Activated T-cell treated with anti-CD3 and anti-CD28 coated beads, Interleukin-2, amount 50 U/mL, for 4 hours (primary cell): ENCODE data around the gene SUGCT. TPM values are rescaled to one million over a fixed set of nuclear protein-coding genes. Genes with fewer than 3 reads are reported as not detected.

Experiments
- ATAC-seq, 2 donors: fragments of 200-7000 bp; cut with Tn5 transposase; one replicate each; pipeline ENCODE4 v1.10.0; 2021
- DNase-seq: peaks from one replicate; pipeline ENCODE4 v3.0.0-alpha.2; 2020
- H3K27me3 Mint-ChIP-seq: one replicate; pipeline ENCODE4 v1.8.0; 2021; ENCODE audit warnings: low read depth, mixed read lengths
- H3K36me3 Mint-ChIP-seq: one replicate; pipeline ENCODE4 v1.8.0; 2022; ENCODE audit warnings: mixed read lengths; ENCODE audit not compliant: insufficient read depth
- H3K4me1 Mint-ChIP-seq: one replicate; pipeline ENCODE4 v1.8.0; 2021; ENCODE audit warnings: low read depth, mixed read lengths
- H3K4me3 Mint-ChIP-seq: one replicate; pipeline ENCODE4 v1.8.0; 2021; ENCODE audit warnings: mild to moderate bottlenecking, moderate library complexity, mixed read lengths
- H3K9me3 Mint-ChIP-seq: one replicate; pipeline ENCODE4 v1.8.0; 2021; ENCODE audit warnings: mixed read lengths
- total RNA-seq, 3 donors: library from RNA; stranded (reverse); gene quantifications; one replicate each; pipeline ENCODE4 v1.2.1, GENCODE V29; 2021

Gene SUGCT
- total RNA-seq, 3 donors from 2014 or later: 1.3 to 2.5 (median 2.1) TPM

DNA sequence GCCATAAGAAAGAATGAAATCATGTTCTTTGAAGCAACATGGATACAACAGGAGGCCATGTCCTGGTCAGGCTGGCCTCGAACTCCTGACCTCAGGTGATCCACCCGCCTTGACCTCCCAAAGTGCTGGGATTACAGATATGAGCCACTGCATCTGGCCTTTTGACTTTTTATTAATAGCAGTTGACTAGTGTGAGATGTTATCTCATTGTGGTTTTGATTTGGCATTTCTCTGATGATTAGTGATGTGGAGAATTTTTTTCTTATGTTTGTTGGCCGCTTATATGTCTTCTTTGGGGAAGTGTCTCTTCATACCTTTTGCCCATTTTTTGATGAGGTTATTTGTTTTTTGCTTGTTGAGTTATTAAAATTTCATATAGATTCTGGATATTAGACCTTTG, 400.9 kb downstream of the SUGCT start:
- Mint-ChIP-seq H3K9me3 (no peaks in the 10 kb centered on the region), H3K27me3 (no peaks in the 10 kb centered on the region), H3K4me3 (no peak overlapping the region), H3K4me1 (no peaks in the 10 kb centered on the region), H3K36me3 (no peaks in the 10 kb centered on the region)
- ATAC-seq (no peak), DNase-seq (no peak)

DNA sequence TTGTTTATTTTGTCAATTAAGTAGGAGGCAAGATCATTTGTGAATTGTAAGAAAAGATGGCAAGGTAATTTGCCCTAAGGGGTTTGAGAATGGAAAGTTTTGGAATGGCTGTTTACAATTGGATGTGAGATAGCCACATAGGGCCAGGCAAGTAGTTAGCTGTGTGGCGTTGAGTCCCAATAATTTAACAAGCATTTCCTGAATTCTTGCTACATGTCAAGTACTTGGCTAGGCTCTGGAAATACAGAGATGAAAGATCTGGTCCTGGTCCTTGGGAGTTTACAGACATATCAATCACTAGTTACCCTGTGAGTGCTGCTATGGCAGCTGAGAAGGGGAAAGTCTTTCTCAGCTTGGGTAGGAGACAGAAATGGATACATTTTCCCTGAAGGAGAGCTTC, 401.6 kb downstream of the SUGCT start:
- Mint-ChIP-seq H3K9me3 (no peaks in the 10 kb centered on the region), H3K27me3 (no peaks in the 10 kb centered on the region), H3K4me1 (no peaks in the 10 kb centered on the region), H3K4me3 (no peak overlapping the region), H3K36me3 (no peaks in the 10 kb centered on the region)
- ATAC-seq: no peak
- DNase-seq: no peak

DNA sequence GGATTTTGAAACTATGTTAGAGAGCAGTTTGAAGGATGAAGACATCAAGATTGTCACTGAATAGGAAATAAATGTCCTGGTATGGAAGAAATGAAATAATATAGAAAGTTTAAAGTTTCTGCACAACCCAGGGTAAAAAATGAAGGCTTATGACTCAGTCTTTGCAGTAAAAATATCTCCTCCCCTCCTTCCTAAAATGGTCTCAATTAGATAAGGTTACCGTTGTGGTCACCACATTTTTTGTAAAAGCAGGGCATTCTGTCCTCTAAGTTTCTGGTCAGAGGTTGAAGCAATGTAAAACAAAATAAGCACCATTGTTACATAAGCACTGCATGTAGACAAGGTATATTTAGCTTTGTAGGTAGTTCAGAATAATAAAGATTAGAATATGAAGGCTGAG, 403.5 kb downstream of the SUGCT start:
- H3K9me3 Mint-ChIP-seq: no peaks in the 10 kb centered on the region
- DNase-seq: no peak
- no peak for ATAC-seq
- H3K36me3 Mint-ChIP-seq: no peaks in the 10 kb centered on the region
- no peak overlapping the region for H3K4me3 Mint-ChIP-seq
- no peaks in the 10 kb centered on the region for H3K27me3 Mint-ChIP-seq
- no peaks in the 10 kb centered on the region for H3K4me1 Mint-ChIP-seq

DNA sequence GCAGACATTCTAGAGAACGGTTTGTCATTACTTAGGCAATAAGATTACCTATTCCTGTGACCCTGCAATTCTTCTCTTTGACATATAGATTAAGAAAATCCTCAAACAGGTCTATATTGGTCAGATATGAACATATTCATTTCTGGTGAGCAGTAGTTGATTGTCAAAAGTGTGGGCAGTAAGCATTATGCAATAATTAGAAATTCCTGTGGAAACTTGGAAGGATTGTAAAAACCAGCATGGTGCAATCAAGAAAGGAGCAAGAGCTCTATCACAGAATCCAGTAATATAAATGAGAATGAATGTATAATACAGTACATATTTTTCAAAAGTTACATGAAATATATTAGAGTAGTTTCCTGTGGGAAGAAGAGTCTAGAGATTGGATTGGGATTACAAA, 406.5 kb downstream of the SUGCT start:
- H3K36me3 Mint-ChIP-seq: no peaks in the 10 kb centered on the region
- DNase-seq (no peak), ATAC-seq (no peak)
- H3K27me3 Mint-ChIP-seq: no peaks in the 10 kb centered on the region
- H3K4me1 Mint-ChIP-seq: no peaks in the 10 kb centered on the region
- H3K4me3 Mint-ChIP-seq: no peak overlapping the region
- H3K9me3 Mint-ChIP-seq: no peaks in the 10 kb centered on the region

DNA sequence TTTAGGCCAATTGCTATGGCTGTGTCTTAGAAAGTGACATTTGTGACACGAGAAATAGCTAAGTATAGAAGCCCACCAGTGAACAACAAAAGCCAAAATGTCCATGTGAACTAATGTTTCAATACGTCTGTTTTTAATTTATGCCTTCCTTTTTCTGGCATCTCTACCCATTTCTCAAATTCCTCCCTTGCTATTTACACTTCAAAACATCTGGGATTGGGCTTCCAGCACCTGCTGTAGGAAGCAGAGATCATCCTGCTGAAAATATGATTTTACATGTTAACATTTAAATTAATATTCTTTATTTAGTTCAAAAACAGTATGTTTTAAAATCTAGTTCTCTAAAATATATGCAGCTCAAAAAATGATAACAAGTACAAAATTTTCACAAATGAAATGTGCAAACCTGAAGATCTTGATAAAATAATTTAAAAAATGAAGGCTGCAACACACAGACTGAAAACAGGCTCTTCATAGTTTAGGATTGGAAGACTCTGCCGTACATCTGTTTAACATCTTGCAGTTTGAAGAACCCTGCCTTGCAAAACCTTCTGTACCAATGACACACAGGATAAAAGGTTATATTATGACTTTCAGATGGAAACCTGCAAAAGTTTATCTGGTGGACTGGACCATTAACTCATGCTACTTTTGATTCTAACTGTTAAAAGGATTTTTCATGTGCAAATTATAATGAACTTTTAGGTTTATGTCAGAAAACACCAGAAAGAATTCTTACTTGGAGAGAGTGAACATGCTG, 408.4 kb downstream of the SUGCT start:
- DNase-seq: no peak
- Mint-ChIP-seq H3K4me3 (no peak overlapping the region), H3K27me3 (no peaks in the 10 kb centered on the region), H3K9me3 (no peaks in the 10 kb centered on the region), H3K36me3 (no peaks in the 10 kb centered on the region), H3K4me1 (no peaks in the 10 kb centered on the region)
- no peak for ATAC-seq

DNA sequence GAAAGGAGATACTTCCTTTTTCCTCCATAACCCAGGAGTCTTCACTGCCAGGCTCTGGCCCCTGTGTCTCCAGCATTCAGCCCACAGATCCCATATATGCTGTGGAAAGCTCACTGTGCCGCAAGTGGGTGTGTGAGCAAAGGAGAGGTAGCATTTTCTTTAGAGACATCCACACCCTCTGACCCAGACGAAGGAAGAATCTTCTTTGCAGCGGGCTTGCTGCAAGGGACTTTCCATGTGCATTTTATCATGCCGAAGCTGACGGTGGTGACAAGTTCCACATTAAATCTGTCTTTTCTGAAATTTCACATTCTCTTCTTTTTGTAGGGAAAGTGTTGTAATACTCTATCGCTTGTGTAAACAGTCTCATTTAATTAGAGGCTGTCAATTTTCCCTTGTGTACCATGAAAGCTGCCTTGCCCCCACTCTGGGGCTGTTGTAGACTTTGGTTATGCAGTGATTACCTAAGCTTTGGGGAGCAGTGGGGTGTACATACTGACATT, 409.5 kb downstream of the SUGCT start:
- H3K27me3 Mint-ChIP-seq: no peaks in the 10 kb centered on the region
- H3K4me1 Mint-ChIP-seq: no peaks in the 10 kb centered on the region

DNA sequence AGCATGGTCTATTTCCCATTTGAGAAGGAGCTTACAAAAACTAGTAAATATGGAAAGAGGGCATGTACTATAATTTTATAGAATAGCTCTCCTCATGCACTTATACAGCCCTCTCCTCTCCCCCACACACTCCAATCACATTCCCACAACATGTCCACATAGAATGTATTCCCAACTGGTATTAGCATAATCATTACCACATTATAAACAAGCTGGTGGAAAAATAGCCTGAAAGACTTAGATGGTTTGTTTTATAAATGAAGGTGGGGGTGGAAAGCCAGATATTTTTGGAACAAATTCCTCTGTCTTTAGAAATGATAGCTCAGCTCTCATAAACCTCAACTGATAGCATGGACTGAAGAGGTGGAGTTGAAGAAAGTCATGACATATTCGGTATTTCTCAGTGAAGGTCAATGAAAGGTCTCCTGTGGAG, 410.1 kb downstream of the SUGCT start:
- Mint-ChIP-seq H3K27me3 (no peaks in the 10 kb centered on the region), H3K9me3 (peaks cover 3% of the 10 kb centered on the region), H3K36me3 (no peaks in the 10 kb centered on the region), H3K4me3 (no peak overlapping the region), H3K4me1 (no peaks in the 10 kb centered on the region)
- DNase-seq (no peak), ATAC-seq (no peak)

More for the DNA sequence above, 409.5 kb downstream of the SUGCT start:
- no peak for DNase-seq
- H3K36me3 Mint-ChIP-seq: no peaks in the 10 kb centered on the region
- H3K4me3 Mint-ChIP-seq: no peak overlapping the region
- H3K9me3 Mint-ChIP-seq: peaks cover 3% of the 10 kb centered on the region
- no peak for ATAC-seq

DNA sequence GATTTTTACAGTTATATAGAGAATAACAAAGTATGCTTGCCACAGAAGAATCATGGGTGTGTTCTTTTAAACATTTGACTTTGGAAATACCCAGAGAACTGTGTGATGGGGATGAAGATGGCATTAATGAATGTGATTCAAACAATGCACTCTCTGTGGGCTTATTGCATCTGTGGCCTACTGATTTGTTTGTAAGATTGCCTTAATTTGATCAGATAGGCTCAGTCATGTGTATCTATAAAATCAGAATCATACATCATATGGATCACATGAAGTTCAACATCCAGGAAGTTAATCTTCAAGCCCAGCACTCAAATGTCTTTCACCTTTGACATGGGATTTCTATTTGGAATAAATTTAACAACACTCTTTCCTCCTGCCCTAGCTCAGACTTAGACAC, 410.9 kb downstream of the SUGCT start:
- no peaks in the 10 kb centered on the region for H3K27me3 Mint-ChIP-seq
- no peaks in the 10 kb centered on the region for H3K36me3 Mint-ChIP-seq
- peaks cover 3% of the 10 kb centered on the region for H3K9me3 Mint-ChIP-seq
- H3K4me3 Mint-ChIP-seq: no peak overlapping the region
- no peak for DNase-seq
- no peak for ATAC-seq
- no peaks in the 10 kb centered on the region for H3K4me1 Mint-ChIP-seq

DNA sequence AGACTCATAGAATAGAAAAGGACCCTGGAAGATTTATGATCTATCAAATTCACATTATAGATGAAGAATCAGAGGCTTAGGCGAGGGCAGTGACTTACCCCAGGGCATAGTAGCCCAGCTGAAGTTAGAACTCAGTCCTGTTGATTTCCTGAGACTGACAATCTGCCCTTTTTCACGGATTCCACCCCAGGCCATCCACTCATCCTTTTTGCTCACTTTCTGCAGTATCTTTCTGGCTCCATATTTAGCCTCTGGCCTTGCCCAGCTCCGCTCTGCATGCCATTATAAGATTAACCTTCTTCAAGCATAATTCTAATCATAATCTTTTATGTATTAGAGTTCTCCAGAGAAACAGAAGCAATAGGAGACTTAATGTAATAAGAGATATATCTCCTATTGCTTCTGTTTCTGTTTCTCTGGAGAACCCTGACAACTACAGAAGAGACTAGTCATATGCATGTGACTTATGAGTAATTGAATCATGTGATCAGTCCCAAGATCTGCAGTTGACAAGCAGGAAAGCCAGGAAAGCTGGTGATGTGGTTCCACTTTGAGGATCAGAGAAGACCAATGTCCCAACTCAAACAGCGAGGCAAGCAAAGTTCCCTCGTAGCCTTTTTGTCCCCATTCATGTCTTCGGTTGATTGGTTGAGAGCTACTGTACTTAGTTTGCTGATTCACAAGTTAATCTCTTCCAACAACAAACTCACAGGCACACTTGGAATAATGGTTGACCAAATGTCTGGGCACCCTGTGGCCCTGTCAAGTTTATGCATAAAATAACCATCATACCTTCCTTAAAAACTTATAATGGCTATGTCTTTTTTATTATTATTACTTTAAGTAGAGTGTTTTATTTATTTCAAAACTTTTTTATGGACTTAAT, 412.1 kb downstream of the SUGCT start:
- Mint-ChIP-seq H3K4me3 (no peak overlapping the region), H3K9me3 (peaks cover 3% of the 10 kb centered on the region), H3K27me3 (no peaks in the 10 kb centered on the region), H3K36me3 (no peaks in the 10 kb centered on the region), H3K4me1 (no peaks in the 10 kb centered on the region)
- no peak for ATAC-seq
- DNase-seq: no peak

DNA sequence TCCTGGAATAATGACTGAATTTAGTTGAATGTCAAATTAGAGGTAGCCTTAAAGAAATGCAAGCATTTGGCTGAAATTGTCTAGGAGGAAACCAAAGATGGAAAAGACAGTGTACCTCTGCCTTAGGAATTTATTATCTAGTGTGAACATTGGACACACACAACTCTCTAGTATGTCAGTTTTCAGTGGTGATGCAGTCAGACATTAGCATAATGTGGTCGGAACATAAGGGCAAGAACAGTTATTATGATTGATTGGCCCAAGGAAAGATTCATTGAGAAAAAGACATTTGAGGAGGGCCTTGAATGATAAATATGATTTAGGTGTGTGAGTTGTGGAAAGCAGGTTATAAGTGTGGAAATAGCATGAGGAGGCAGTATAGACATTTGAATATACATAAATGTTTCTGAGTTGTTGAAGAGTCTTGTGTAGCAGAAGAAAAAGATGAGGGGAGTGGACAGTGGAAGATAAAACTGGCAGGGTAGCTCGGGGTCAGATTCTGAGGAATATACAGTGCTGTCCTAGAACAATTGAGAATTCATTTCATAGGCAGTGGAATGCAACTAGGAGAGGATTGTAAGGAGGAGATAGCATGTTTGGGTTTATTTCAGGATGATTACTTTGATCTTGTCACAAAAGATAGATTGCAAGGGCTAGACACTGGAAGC, 414.7 kb downstream of the SUGCT start:
- no peaks in the 10 kb centered on the region for H3K4me1 Mint-ChIP-seq
- no peaks in the 10 kb centered on the region for H3K36me3 Mint-ChIP-seq
- H3K9me3 Mint-ChIP-seq: peaks cover 3% of the 10 kb centered on the region
- H3K27me3 Mint-ChIP-seq: no peaks in the 10 kb centered on the region
- DNase-seq (no peak), ATAC-seq (no peak)
- H3K4me3 Mint-ChIP-seq: no peak overlapping the region

DNA sequence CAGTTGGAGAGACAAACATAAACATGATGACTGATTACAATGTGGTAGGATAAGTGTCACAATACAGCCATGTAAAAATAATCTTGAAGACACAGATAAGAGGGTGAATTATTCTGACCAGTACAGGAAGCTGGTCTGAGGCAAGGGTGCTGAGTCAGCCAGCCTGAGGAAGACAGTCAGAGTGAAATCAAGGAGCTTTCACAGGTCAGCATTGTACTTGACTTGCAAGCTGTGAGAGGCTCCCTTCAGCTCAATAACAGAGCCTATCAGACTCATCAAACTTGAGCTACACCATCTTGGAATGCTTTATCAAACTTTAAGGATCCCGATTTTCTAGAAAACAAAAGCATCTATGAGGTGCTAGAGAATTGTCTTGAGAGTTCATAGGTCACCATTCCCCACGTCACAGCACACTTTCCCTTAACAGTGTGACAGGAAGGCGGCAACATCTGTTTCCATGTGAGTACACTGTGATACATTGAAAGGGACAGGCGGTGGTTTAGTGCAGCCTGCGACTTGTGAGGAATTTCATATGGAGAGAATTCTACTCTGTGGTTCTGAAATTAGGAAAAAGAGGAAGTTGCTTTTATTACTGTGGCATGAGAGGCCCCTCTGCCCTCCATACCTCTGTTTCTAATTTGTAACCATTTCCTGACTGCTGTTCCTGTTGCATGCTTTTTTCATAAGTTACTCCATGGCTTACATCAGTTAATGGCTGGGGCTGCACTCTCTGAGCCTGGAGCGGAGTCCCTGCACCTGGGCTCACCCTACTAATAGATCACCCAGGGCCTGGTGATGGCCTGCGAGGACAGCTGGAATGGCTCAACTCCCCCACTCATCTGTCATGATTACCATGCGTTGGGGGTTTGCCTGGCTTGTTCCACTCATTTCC, 417.1 kb downstream of the SUGCT start:
- DNase-seq: no peak
- Mint-ChIP-seq H3K36me3 (no peaks in the 10 kb centered on the region), H3K4me3 (no peak overlapping the region), H3K9me3 (peaks cover 3% of the 10 kb centered on the region), H3K4me1 (no peaks in the 10 kb centered on the region), H3K27me3 (no peaks in the 10 kb centered on the region)
- ATAC-seq: peak in 1 of 2 donors; percentile 37

DNA sequence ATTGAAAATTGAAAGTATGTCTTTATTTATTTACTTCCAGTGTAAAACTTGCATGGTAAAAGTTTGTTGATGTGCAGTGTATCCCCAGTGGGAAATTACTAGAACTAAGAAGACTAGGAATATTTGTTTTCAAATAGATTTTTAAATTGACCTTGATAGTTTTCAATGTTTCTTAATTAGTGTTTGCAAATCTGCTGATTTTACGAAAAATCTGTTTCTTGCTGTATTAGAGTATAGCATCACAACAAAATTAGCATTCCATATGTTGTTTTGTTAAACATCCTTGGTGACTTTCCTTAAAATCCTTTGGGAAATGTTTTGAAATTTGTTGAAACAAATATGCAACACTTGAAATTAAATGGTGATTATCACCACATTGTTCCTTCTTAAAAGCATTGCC, 425.9 kb downstream of the SUGCT start:
- no peak for DNase-seq
- Mint-ChIP-seq H3K9me3 (peaks cover 11% of the 10 kb centered on the region), H3K36me3 (no peaks in the 10 kb centered on the region), H3K4me1 (no peaks in the 10 kb centered on the region), H3K27me3 (no peaks in the 10 kb centered on the region), H3K4me3 (no peak overlapping the region)
- no peak for ATAC-seq

DNA sequence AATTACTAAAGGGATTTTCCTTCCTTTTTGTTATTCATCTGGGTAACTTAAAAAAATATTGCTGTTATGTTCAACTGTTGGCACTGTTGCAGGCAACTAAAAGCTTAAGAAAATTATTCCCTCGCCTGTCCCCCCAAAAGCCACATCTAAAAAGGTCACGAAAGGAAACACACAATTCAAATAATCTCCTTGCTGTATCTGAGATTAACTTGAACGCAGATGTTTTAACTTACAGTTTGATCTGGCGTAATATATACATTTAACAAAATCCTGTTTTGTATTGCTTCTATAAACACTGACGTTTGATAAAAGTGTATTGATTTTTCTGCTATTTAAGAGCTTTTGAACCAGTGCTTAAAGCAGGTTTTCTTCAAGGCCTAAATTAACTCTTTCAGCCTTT, 432.1 kb downstream of the SUGCT start:
- Mint-ChIP-seq H3K9me3 (peaks cover 8% of the 10 kb centered on the region), H3K36me3 (no peaks in the 10 kb centered on the region), H3K4me3 (no peak overlapping the region), H3K27me3 (no peaks in the 10 kb centered on the region), H3K4me1 (no peaks in the 10 kb centered on the region)
- DNase-seq (no peak), ATAC-seq (no peak)

DNA sequence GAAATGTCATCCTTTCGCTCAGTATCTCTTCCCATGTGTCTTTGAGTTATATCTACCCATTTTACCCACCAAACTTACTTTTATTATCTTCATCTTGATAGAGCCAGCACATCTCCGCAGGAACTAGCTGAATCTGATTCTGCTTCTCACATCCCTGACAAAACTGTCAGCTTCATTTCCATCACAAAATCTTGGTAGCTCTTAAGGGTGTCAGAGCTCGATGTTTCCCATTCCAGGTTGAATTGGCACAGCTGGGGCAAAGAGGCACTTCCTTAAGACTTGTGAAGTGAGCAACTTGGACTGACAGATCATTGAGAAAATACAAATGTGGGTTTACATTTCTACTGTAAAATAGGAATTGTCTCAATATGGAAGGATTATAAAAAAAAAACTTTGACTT, 434.5 kb downstream of the SUGCT start:
- Mint-ChIP-seq H3K4me1 (no peaks in the 10 kb centered on the region), H3K9me3 (no peaks in the 10 kb centered on the region), H3K4me3 (no peak overlapping the region), H3K27me3 (no peaks in the 10 kb centered on the region), H3K36me3 (no peaks in the 10 kb centered on the region)
- DNase-seq (no peak), ATAC-seq (no peak)
